ENCODE data around the gene ZNF622.

DNA sequence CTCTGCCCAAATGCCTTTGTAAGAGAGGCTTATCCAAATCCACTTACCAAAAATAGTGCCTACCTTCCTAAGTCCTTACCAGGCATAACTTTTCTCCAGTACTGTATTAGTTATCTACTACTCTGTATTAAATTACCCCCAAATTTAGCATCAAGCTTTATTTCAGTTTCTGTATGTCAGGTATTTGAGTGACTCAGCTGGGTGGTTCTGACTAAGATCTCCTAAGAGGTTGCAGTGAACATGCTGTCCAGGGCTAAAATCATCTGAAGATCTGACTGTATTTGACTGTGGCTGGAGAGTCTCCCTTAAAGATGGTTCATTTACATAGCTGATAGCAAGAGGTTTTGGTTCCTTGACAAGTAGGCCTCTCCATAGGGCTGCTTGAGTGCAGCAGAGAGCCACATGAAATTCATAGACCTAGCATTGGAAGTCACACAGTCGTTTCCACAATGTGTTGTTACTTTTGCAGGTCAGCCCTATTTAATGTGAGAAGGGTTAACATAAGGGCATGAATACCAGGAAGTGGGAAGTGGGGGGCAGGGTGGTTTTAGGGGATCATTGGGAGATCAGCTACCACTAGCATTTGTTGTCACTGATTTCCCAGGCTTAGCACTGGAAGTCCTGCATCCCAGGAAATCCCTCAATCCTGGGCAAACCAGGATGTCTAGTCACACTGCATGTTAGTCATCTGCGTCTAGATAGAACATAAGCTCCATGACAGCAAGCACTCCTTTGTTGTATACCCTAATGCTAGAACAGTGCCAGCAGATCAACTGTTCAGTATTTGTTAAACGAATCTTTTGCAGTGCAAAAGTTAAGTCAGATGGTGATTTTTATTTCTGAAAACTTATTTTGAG lies 2.0 kb upstream of the ZNF622 start:
- TF ChIP-seq, protein P1, sequence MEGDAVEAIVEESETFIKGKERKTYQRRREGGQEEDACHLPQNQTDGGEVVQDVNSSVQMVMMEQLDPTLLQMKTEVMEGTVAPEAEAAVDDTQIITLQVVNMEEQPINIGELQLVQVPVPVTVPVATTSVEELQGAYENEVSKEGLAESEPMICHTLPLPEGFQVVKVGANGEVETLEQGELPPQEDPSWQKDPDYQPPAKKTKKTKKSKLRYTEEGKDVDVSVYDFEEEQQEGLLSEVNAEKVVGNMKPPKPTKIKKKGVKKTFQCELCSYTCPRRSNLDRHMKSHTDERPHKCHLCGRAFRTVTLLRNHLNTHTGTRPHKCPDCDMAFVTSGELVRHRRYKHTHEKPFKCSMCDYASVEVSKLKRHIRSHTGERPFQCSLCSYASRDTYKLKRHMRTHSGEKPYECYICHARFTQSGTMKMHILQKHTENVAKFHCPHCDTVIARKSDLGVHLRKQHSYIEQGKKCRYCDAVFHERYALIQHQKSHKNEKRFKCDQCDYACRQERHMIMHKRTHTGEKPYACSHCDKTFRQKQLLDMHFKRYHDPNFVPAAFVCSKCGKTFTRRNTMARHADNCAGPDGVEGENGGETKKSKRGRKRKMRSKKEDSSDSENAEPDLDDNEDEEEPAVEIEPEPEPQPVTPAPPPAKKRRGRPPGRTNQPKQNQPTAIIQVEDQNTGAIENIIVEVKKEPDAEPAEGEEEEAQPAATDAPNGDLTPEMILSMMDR (IDR thresholded peaks at IDR 0.05; ENCODE audit: low read depth, low read length) = no peak
- TF ChIP-seq EZH2phosphoT487 (IDR thresholded peaks at IDR 0.05; ENCODE audit: low read depth) = no peak
